ENCODE data around the gene SDCBP2.

Gene SDCBP2

GRCh38 chr20:1320016-1320415, 8.9 kb downstream of the SDCBP2 start:
- no peak for TF ChIP-seq GATA1 (IDR thresholded peaks at IDR 0.05; ENCODE audit: low read depth, low read length)
- TF ChIP-seq POLR2A (IDR thresholded peaks at IDR 0.05; ENCODE audit: low read length), result no peak
- no peak for DNase-seq

GRCh38 chr20:1319462-1319861, 9.5 kb downstream of the SDCBP2 start:
- TF ChIP-seq POLR2A (IDR thresholded peaks at IDR 0.05; ENCODE audit: low read length) (no peak), GATA1 (IDR thresholded peaks at IDR 0.05; ENCODE audit: low read depth, low read length) (no peak)

GRCh38 chr20:1319051-1319450, 9.9 kb downstream of the SDCBP2 start:
- DNase-seq, result no peak
- TF ChIP-seq POLR2A (IDR thresholded peaks at IDR 0.05; ENCODE audit: low read length) (no peak), GATA1 (IDR thresholded peaks at IDR 0.05; ENCODE audit: low read depth, low read length) (no peak)

More at GRCh38 chr20:1319462-1319861, 9.5 kb downstream of the SDCBP2 start:
- no peak for DNase-seq

GRCh38 chr20:1317545-1318255, 11.2 kb downstream of the SDCBP2 start:
- no peak for DNase-seq
- no peak for TF ChIP-seq POLR2A (IDR thresholded peaks at IDR 0.05; ENCODE audit: low read length)
- no peak for TF ChIP-seq GATA1 (IDR thresholded peaks at IDR 0.05; ENCODE audit: low read depth, low read length)

GRCh38 chr20:1315804-1316203, 13.1 kb downstream of the SDCBP2 start:
- TF ChIP-seq GATA1 (IDR thresholded peaks at IDR 0.05; ENCODE audit: low read depth, low read length) (no peak), POLR2A (IDR thresholded peaks at IDR 0.05; ENCODE audit: low read length) (no peak)

GRCh38 chr20:1313236-1313964, 15.5 kb downstream of the SDCBP2 start:
- DNase-seq, result peak; percentile 64 to 84
- TF ChIP-seq POLR2A (IDR thresholded peaks at IDR 0.05; ENCODE audit: low read length) (no peak), GATA1 (IDR thresholded peaks at IDR 0.05; ENCODE audit: low read depth, low read length) (no peak)

More at GRCh38 chr20:1315804-1316203, 13.1 kb downstream of the SDCBP2 start:
- no peak for DNase-seq

- DNase-seq, result no peak
Measured at GRCh38 chr20:1312904-1313235, 16.1 kb downstream of the SDCBP2 start.

GRCh38 chr20:1312308-1312707, 16.6 kb downstream of the SDCBP2 start:
- no peak for DNase-seq
- no peak for TF ChIP-seq GATA1 (IDR thresholded peaks at IDR 0.05; ENCODE audit: low read depth, low read length)
- TF ChIP-seq POLR2A (IDR thresholded peaks at IDR 0.05; ENCODE audit: low read length), result no peak

More at GRCh38 chr20:1312904-1313235, 16.1 kb downstream of the SDCBP2 start:
- TF ChIP-seq POLR2A (IDR thresholded peaks at IDR 0.05; ENCODE audit: low read length) (no peak), GATA1 (IDR thresholded peaks at IDR 0.05; ENCODE audit: low read depth, low read length) (no peak)

GRCh38 chr20:1310506-1311190, 18.3 kb downstream of the SDCBP2 start:
- TF ChIP-seq POLR2A (IDR thresholded peaks at IDR 0.05; ENCODE audit: low read length) (no peak), GATA1 (IDR thresholded peaks at IDR 0.05; ENCODE audit: low read depth, low read length) (no peak)
- no peak for DNase-seq

GRCh38 chr20:1310071-1310470, 18.9 kb downstream of the SDCBP2 start:
- TF ChIP-seq GATA1 (IDR thresholded peaks at IDR 0.05; ENCODE audit: low read depth, low read length) (no peak), POLR2A (IDR thresholded peaks at IDR 0.05; ENCODE audit: low read length) (no peak)
- no peak for DNase-seq

GRCh38 chr20:1309439-1309847, 19.5 kb downstream of the SDCBP2 start:
- TF ChIP-seq POLR2A (IDR thresholded peaks at IDR 0.05; ENCODE audit: low read length) (no peak), GATA1 (IDR thresholded peaks at IDR 0.05; ENCODE audit: low read depth, low read length) (no peak)
- DNase-seq, result no peak

- no peak for DNase-seq
- TF ChIP-seq POLR2A (IDR thresholded peaks at IDR 0.05; ENCODE audit: low read length) (no peak), GATA1 (IDR thresholded peaks at IDR 0.05; ENCODE audit: low read depth, low read length) (no peak)
Measured at GRCh38 chr20:1308702-1309095, 20.2 kb downstream of the SDCBP2 start.

- no peak for TF ChIP-seq POLR2A (IDR thresholded peaks at IDR 0.05; ENCODE audit: low read length)
- no peak for DNase-seq
Measured at GRCh38 chr20:1308067-1308701, 20.8 kb downstream of the SDCBP2 start.

- TF ChIP-seq GATA1 (IDR thresholded peaks at IDR 0.05; ENCODE audit: low read depth, low read length) (no peak), POLR2A (IDR thresholded peaks at IDR 0.05; ENCODE audit: low read length) (no peak)
Measured at GRCh38 chr20:1307571-1307971, 21.4 kb downstream of the SDCBP2 start.

More at GRCh38 chr20:1307571-1307971, 21.4 kb downstream of the SDCBP2 start:
- DNase-seq, result no peak
